Left ventricle myocardium inferior (tissue), 1 donor: ENCODE data around the gene TTLL11. TPM values are rescaled to one million over a fixed set of nuclear protein-coding genes. Genes with fewer than 3 reads are reported as not detected.

Source experiments
- DNase-seq: peaks from one replicate; pipeline ENCODE4 v3.0.0-alpha.2; 2020
- H3K27ac ChIP-seq: fragments of 200-600 bp; replicated peaks from 2 replicates; pipeline ENCODE4 v1.8.0; 2021
- H3K27me3 ChIP-seq: fragments of 200-600 bp; 2 replicates; pipeline ENCODE4 v1.8.0; 2021; ENCODE audit warnings: low read depth
- H3K36me3 ChIP-seq: fragments of 200-600 bp; 2 replicates; pipeline ENCODE4 v1.8.0; 2021
- H3K4me1 ChIP-seq: fragments of 200-600 bp; 2 replicates; pipeline ENCODE4 v1.8.0; 2021
- H3K4me3 ChIP-seq: fragments of 200-600 bp; 2 replicates; pipeline ENCODE4 v1.8.0; 2021; ENCODE audit warnings: mild to moderate bottlenecking, moderate library complexity
- H3K9me3 ChIP-seq: fragments of 200-600 bp; replicated peaks from 2 replicates; pipeline ENCODE4 v1.8.0; 2021
- intact Hi-C: fragments of 100-400 bp; cut with micrococcal nuclease; formaldehyde crosslinking; loops from one replicate; pipeline ENCODE4 v1.11.0; 2022
- total RNA-seq: library from RNA; stranded (reverse); fragmentation: NEBNext Ultra II Directional; extraction: Animal tissue kit (Norgen Biotek cat#: 25700); gene quantifications from one replicate; pipeline ENCODE4 v1.2.1, GENCODE V29; 2021
- TF ChIP-seq, protein P1 (sequence below): fragments of 200-600 bp; IDR thresholded peaks from 2 replicates; pipeline ENCODE4 v1.8.0; 2021; ENCODE audit warnings: antibody characterized with exemption, mild to moderate bottlenecking, borderline replicate concordance
- donor health status: DM: no; HTN: yes; CAD: no; lungs with severe emphysema.

TTLL11 gene
- total RNA-seq, 1 donor from 2014 or later, result 7.3 TPM

DNA sequence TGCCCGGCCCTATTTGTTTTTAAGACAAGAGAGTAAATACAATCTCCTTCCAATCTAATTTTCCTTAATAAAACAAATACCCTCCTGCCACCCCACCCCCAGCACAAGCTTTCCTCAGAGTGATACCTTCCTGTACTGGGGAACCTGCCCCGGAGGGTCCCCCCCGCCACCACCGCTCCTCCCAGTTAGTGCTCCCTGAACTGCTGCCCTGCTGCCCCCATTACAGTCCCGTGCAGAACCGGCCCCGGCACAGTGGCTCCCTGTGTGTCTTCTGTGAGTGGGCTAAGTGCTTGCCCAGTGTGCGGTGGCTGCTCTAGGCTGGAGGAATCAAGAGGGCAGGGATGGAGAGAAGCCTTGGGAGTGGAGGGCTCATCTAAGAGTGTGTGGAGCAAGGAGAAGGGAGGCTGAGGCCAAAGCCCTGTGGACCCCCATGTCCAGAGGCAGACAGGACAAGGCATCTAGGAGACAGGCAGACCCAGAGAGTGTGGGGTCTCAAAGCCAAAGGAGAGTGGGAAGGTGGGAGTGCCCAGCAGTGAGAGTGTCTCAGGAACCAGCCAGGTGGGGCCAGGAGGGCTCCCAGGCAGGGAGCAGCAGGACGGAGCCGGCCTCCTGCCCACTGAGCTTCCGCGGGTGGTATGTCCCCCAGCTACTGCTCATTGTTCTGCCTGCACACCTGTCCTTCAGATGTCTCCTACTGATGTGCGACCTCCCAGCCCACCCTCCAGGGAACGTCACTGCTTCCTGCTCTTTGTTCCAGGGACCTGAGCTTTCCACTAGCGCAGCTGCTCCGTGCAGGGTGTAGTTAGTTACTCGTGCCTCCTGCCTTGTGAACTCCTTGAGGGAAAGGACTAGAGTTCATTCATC, 312.7 kb downstream of the TTLL11 start:
- TF ChIP-seq, protein P1, sequence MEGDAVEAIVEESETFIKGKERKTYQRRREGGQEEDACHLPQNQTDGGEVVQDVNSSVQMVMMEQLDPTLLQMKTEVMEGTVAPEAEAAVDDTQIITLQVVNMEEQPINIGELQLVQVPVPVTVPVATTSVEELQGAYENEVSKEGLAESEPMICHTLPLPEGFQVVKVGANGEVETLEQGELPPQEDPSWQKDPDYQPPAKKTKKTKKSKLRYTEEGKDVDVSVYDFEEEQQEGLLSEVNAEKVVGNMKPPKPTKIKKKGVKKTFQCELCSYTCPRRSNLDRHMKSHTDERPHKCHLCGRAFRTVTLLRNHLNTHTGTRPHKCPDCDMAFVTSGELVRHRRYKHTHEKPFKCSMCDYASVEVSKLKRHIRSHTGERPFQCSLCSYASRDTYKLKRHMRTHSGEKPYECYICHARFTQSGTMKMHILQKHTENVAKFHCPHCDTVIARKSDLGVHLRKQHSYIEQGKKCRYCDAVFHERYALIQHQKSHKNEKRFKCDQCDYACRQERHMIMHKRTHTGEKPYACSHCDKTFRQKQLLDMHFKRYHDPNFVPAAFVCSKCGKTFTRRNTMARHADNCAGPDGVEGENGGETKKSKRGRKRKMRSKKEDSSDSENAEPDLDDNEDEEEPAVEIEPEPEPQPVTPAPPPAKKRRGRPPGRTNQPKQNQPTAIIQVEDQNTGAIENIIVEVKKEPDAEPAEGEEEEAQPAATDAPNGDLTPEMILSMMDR, result no peak
- Histone ChIP-seq H3K4me3 (no peak overlapping the region), H3K27me3 (no peaks in the 10 kb centered on the region), H3K4me1 (peaks cover 90% of the 10 kb centered on the region), H3K27ac (peak overlapping the region; percentile 80), H3K36me3 (peaks cover 84% of the 10 kb centered on the region), H3K9me3 (peaks cover 6% of the 10 kb centered on the region)
- intact Hi-C loops, result no loop called here
- DNase-seq, result no peak

DNA sequence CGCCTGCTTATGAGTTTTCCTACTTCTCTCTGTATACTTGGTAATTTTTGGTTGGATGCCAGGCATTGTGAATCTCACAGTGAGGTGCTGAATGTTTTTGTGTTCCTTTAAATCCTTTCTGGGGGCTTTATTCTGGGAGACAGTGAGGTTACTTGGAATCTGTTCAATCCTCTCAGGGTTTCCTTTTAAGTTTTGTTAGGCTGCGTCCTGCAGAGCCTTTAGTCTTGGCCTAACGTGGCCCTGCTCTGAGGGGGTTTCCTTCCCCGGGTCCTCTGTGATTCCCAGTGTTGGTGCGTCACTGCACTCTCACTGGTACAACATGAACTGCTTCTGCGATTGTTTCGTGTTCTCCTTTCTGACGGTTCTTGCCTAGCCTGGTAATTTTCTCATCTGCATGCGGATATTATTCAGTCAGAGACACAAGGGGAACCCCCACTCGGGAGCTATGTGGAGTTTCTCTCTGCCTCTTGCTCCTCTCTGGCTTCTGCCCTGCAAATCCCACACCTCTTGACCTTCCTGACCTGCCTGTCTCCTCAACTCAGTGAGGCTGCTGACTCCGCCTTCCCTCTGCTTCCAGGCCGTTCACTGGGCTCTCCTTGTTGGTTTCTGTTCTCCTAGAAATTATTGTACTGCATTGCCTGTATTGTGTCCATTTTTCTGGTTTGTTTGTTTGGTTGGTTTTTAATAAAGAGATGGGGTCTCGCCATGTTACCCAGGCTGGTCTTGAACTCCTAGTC, 313.6 kb downstream of the TTLL11 start:
- no peaks in the 10 kb centered on the region for H3K27me3 ChIP-seq
- intact Hi-C loops, result no loop called here
- no peak for DNase-seq
- H3K4me3 ChIP-seq, result no peak overlapping the region
- TF ChIP-seq, protein P1, result no peak
- H3K9me3 ChIP-seq, result peaks cover 6% of the 10 kb centered on the region
- peaks cover 84% of the 10 kb centered on the region for H3K36me3 ChIP-seq
- H3K4me1 ChIP-seq, result peaks cover 93% of the 10 kb centered on the region
- peak overlapping the region; percentile 80 for H3K27ac ChIP-seq

- Histone ChIP-seq H3K4me3 (no peak overlapping the region), H3K4me1 (peaks cover 93% of the 10 kb centered on the region), H3K9me3 (peaks cover 6% of the 10 kb centered on the region), H3K27ac (peak overlapping the region; percentile 80), H3K36me3 (peaks cover 84% of the 10 kb centered on the region), H3K27me3 (no peaks in the 10 kb centered on the region)
- TF ChIP-seq, protein P1, result no peak
- intact Hi-C loops, result no loop called here
- DNase-seq, result no peak
Observed at GRCh38 chr9:121778252-121779225, 314.6 kb downstream of the TTLL11 start.

GRCh38 chr9:121776739-121777637, 316.1 kb downstream of the TTLL11 start:
- Histone ChIP-seq H3K4me3 (no peak overlapping the region), H3K27me3 (no peaks in the 10 kb centered on the region), H3K9me3 (peaks cover 6% of the 10 kb centered on the region), H3K27ac (peak overlapping the region; percentile 80), H3K4me1 (peaks cover 90% of the 10 kb centered on the region), H3K36me3 (peaks cover 85% of the 10 kb centered on the region)
- intact Hi-C loops, result no loop called here
- no peak for DNase-seq
- TF ChIP-seq, protein P1, result no peak
